Endothelial cell of umbilical vein (primary cell): ENCODE measurements around the gene HS3ST3A1.

ENCODE experiments used
- EZH2 ChIP-seq: IDR thresholded peaks from 2 replicates; pipeline ENCODE4 v1.6.1; 2012; ENCODE audit warnings: borderline replicate concordance, low read depth, mild to moderate bottlenecking, moderate library complexity, low read length, inconsistent platforms; ENCODE audit not compliant: severe bottlenecking
- POLR2AphosphoS5 ChIP-seq: IDR thresholded peaks from 2 replicates; pipeline ENCODE4 v1.6.1; 2012; ENCODE audit warnings: low read depth, mild to moderate bottlenecking, control low read depth, low read length, moderate library complexity; ENCODE audit not compliant: insufficient read depth

DNA sequence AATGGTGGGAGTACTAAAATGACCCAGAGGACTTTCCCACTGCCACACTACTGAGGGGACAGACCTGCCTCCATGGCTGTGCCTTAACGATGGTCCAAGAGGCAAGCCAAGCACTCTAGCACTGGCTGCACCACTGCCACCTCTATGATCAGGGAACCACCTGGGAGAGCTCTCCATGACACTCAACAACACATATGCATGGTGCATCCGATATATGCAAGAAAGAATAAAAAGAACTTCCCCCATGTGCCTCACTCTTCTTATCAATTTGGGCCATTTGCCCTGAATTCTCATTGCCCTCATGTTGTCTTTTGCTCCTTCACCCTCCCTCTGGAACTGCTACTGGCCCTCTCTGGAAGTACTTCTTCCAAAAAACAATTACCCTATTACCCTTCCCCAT is 99.5 kb downstream of the HS3ST3A1 start:
- TF ChIP-seq POLR2AphosphoS5 (no peak), EZH2 (no peak)
